Stimulated activated CD4-positive, alpha-beta T cell treated with anti-CD3 and anti-CD28 coated beads, Interleukin-2, amount 100 ng/mL, for 48 hours (primary cell): ENCODE results near the gene PHLPP1.
A peak's percentile ranks its signal among the peaks of the same experiment; 100 is the strongest.
"Not testable (repeated sequence)": the region's sequence is repeated elsewhere in the genome, so short reads cannot be mapped to it uniquely, and the experiment has no call there.

Experiments
- DNase-seq, 2 donors: peaks; one replicate each; pipeline ENCODE4 v3.0.0-alpha.2; 2020

Gene PHLPP1

DNA sequence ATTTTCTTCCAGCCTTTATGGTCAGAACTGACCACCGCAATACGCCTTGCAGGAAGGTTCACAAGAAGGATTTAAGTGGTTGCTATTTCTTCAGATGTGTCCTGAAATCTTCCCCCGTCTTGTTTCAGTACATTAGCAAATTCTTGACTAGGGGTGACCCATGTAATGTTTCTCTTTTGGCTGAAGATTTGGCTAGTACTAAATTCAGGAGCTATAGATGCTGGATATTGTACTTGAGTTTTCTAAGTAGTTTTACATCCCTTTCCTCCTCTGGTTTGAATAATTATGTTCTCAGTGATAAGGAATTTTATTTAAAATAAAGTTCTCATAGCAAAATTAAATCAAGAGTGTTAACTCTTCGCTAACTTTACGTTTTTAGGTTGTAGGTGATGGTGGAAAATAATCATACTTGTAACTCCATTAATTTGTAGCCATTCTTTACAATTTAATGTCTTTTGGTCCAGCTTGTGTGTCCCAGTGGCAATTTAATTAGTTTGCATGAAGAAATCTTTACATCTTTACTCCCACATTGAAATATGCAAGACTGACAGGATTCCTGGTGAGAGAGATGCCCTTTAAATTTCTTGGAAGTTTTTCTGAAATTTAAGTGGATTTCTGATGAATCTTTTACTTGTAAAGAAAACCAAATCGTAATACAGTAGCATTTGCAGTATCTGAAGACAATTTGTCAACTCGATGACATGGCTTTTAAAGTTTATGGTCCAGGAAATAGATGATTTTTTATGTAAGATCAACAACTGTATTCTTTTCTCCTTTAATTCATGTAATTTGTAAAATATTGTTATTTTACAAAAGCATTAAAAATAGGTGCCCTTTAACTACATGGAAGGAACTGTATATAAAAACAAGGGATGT lies 2.8 kb downstream of the PHLPP1 start:
- DNase-seq: no peak

DNA sequence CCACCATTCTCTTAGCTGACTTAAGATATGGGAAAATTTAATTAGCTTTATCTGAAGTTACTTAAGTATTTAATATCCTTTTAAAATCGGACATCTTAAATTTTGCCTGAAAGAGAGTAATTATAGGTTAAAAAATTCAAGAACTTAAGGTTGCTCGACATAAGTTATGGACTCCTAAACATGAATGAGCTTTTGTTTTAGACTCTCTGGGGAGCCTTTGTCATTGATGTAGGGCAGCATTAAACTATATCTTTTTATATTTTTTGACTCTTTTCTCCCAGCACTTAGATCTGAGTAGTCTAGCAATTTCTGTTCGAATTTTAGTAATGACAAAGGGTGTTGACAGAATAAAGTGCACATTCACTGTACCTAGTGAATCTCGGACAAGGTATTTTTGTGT lies 4.7 kb downstream of the PHLPP1 start:
- DNase-seq: no peak

DNA sequence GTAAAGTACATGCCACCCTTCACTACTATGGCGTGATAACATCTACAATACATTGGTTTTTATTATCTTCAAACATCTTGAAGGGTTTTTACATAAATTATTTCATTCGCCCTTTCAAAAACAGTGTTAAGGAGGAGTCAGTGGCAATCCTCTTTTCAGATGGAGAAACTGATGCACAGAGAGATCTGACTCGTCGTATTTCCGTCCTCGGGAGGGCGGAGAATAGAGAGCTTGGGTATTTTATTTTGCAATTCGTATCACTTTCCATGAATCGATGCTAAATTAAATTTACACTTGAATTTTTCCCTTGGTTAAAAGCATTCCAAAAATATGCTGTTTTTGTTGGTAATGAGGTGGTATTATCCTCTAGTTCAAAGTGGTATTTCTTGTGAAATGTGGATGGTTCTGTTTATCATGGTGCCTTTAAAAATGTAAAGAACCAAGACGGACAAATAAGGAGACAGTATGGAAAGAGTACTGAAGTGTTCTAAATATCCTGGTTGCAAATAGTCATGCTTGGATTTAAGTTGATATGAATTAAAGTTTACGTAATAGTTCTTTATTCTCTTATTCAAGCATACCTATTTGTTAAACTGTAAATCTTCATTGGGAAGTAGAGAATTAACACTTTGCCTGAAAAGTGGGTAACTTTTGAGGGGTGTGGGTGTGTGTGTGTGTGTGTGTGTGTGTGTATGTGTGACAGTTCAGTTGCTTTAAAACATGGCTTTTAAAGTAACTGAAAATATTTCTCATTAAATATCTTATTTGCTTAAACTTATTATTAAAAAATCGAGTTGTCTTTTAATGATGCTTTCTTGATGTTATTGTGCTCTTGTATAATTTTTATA lies 5.6 kb downstream of the PHLPP1 start:
- peak in 1 of 2 donors; percentile 2 for DNase-seq

DNA sequence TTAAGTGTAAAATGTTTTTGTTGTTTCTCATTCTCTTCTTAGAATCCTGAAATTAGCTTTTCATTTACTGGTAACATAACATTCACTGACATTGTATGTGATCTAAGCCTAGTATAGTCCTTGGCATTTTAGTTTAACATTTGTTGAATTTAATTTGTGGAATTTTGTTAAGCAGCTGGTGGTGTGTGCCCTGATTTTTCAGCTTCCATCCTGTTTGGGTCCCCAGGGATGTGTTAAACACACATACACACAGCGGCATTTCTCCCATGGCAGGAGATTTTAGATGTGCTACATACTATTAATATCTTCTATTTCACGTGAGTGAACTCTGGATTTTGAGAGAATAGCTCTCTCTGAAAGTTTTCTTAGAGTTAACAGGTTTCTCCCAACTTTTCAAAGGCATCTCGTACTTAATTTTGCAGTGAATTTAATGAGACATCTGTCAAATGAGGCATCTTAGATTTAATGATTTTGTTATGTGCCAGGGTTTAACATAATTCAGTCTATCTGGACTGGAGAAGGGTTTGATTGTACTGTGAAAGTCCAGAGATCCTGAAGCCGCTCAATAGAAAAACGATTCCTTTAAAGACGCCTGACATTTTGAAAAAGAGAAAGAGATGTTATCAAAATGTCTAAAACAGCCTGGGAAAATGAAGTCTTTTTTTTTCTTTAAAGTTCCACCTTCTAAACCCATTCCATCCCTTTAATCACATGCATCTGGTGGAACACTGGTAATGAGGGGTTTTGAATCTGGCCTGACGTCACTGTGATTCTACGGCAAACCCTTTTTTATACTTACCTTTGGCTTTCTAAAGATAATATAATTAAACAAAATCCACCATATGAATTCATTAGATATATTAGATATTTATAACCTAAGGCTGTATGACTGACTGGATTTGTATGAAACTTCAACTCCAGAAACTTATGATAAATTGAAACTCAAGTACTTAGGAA lies 6.8 kb downstream of the PHLPP1 start:
- DNase-seq: no peak

DNA sequence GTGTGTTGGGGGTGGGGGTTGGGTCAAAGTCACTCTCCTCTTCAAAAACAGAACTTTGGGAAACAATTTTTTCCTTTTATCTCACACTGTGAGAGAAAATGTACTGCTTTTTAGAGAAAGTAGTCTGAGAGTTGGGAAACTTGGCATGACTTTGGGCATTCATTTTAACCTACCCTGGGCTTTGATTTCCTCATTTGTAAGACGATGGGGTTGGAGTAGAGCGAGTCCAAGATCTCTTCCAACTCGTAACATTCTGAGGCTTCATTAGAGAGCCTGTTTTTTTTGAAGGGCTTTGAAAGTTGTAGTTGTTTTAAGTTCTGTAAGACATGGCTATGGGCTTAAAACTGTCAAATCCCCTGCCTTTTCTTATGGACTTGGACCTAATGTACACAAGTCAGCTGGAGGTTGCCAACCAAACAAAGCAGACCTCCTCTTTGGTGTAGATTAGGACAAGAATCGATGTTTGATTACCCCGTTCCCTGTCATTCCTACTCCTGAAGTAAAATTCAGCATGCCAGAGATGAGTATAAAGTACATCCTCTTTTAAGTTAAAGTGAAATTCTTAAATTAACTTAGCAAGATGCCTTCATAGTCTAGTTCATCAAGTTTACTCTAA lies 8.4 kb downstream of the PHLPP1 start:
- no peak for DNase-seq

DNA sequence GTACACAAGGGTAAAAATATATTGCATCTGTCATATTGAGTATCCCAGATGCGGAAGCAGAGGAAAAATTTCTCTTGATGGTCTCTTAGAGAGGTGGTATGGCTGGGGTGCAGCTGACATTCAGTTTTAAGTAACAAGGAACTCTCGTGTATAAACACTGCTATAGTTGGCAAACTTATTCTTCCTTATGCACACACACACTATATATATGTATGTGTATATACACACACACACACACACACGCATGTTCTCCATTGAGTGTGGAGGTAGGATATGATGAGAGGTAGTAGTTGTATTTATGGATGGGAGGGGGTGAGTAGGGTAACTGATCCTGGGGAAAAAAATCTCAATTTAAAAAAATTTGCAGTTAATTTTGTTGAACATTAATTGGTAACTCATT lies 10.6 kb downstream of the PHLPP1 start:
- no peak for DNase-seq

DNA sequence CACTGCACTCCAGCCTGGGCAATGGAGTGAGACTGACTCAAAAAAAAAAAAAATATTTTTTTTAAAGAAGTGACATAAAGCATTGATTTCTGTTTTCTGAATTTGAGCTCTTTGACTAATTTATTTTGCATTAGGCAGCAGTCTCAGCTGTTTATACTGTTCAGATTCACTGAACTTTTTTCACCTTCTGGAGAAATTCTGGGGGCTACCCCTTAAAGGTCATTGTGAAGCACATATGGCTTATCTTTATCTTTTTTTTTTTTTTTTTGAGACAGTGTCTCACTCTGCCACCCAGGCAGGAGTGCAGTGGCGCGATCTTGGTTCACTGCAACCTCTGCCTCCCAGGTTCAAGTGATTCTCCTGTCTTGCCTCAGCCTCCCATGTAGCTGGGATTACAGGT lies 12.9 kb downstream of the PHLPP1 start:
- no peak for DNase-seq

DNA sequence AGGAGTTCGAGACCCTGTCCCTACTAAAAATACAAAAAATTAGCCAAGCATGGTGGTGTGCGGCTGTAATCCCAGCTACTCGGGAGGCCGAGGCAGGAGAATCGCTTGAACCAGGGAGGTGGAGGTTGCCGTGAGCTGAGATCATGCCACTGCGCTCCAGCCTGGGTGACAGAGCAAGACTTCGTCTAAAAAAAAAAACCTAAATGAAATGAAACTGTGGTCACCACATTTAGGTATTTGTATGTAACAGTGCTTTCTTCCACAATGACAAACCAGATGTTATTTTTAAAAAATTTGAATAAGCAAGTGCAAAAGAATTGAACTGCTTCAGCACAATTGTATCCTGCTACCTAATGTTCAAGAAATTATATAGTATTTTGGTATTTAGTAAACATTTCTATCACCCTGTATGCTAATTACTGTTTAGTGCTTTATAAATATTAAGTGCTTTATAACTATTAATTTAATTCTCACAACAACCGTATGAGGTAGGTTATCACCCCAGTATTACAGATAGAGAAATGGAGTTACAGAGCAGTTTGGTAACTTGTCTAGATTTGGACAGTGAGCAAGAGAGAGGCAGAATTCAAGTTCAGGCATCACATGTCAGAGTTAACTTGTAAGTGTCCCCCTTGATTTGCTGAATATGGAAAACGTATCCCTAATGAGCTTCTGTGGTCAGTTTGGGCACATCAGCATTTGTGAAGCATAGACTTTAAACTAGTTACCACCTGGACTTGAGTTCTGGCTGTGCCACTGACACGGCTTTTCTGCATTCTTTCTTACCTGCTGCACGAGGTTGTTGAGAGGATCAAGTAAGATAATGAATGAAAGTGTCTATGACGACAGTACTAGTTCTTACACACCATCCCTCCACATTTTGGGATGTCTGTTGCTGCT lies 14.4 kb downstream of the PHLPP1 start:
- no peak for DNase-seq

DNA sequence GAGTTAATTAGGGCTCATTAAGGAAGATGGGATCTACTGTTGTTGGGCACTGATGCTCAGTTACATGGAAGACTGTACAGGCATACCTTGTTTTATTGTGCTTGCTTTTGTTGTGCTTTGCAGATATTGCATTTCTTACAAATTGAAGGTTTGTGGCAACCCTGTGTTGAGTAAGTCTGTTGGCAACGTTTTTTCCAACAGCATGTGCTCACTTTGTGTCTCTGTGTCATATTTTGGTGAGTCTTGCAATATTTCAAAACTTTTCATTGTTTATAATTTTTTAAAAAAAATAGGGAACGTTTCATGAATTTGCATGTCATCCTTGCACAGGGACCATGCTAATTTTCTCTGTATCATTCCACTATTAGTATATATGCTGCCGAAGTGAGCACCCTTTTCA lies 15.6 kb downstream of the PHLPP1 start:
- no peak for DNase-seq

DNA sequence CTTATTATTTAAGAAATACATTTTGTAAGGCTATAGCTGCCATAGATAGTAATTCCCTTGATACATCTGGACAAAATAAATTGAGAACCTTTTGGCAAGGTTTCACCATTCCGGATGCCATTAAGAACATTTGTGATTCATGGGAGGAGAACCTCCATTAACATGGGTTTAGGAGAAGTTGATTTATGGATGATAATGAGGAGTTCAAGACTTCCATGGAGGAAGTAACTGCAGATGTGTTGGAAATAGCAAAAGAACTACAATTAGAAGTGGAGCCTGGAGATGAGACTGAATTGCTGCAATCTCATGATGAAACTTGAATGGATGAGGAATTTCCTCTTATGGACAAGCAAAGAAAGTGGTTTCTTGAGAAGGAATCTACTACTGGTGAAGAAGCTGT lies 17.3 kb downstream of the PHLPP1 start:
- no peak for DNase-seq

DNA sequence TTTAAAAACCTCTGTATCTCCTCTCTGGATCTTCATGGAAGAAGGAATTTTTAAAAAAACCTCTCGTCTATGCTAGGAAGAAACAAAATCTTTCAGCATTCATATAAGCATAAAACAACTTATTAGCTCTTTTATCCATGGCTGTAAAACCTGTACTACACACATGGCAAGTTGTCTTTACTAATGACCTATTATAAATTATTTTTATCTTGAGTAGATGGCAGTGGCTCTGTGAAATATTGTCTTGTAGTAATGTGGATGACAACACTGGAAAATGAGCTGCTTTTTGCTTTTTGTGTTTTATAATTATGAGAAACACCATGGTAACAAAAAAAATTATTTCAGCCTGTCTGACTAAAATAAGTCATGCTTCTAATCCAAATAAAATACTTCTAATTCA lies 18.9 kb downstream of the PHLPP1 start:
- DNase-seq: no peak

DNA sequence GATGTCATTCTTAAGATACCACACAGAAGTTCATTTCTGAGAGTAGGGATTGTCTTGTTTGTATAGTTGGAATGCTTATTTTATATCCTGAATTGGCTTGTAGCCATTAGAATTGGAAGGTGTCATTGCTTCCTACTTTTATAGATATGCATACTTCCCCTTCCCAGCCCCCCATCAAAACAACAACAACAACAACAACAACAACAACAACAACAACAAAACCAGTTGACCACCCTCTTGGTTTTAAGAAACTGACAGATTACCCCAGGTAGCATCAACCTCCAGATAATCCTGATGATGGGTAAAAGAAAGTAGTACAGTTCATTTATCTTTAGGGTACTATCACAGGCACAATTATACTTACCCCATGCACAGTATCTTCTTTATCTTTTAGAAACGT lies 20.0 kb downstream of the PHLPP1 start:
- no peak for DNase-seq

DNA sequence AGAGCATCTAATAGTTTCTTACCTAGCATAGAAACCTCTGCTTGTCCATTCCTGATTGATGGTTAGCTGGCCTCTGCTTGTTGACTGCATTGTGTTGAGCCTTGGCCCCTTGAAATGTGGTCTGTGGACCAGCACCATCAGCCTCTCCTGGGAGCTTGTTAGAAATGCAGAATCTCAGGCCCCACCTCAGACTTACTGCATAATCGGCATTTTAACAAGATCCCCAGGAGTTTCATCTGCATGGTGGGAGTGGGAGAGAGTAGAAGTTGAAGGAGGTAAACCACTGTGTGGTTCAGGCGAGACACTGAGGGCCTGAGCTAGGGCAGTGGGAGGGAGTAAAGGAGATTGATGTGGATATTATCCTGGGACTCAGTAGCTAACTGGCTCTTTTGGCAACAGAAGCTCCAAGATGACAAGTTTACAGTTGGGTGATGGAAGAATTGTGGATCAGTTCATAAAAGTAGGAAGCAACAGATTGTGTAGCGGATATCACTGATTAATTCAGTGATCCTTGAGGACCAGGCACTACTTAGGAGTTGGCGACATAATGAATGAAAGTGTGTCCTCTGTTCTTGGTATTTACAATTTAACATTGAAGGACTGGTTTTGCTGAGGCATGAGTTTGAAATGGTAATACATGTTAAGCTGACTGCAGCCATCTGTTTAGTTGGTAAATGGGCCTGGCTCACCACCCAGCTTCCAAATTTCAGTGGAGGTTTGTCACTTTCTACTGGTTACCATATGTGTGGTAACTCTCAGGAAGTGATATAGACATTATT lies 20.9 kb downstream of the PHLPP1 start:
- DNase-seq: no peak

DNA sequence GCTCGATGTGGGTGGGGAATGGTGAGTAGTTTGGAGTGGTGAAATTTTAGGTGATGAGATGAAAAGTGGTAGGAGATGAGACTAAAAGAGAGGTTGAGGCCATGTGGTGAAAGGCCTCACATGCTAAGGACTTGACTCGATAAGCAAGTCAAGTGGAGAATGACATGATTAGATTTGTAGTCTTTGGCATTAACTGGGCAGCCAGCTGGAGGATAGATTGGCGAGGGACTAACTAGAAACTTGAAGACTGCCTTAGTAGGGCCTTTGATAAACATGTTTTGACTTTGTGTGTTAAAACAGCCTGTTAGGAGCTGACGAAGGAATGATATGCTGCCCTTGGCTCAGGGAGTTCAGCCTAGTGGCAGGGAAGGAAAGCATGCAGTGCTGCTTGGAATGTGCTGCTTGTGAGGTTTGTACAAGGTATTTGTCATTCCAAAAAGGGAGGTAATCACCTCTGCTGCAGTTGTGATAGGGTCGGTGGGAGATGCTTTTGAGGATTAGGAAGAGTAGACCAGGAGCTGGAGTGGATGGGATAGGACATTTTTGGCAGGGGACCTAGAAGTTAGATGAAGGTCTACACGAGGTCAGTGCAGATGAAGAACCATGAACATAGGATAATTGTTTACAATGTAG lies 22.0 kb downstream of the PHLPP1 start:
- DNase-seq: no peak

DNA sequence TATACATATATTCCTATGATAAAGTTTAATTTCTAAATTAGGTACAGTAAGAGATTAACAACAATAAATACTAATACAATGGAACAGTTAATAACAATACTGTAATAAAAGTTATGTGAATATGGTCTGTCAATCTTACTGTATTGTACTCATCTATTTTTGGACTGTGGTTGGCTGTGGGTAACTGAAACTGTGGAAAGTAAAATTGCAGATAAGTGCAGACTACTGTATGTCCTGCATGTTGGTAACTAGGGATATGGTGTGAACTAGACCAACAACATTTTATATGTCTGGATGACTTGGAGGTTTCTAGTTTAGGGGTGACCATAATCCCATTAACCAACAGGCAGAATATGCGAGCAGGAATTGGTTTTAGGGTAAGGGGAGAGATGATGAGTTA lies 23.3 kb downstream of the PHLPP1 start:
- DNase-seq: no peak

DNA sequence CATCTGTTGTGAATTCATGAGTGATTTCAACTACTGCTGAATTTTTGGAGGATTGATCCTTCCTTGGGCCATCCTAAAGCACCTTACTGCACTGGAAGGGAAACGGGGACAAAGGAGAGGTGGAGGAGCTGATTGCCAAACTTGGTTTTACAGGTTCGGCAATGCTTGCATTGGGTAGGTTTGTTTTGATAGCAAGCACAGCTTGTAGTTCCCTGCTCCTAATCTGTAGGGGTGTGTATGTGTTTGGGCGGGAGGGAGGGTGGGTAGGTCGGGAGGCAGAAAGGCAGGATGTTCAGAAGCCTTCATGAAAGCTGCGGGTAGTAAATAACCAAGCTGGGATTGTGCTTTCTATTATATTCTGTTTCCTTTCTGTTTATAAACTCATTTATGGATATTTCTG lies 24.6 kb downstream of the PHLPP1 start:
- DNase-seq: no peak

DNA sequence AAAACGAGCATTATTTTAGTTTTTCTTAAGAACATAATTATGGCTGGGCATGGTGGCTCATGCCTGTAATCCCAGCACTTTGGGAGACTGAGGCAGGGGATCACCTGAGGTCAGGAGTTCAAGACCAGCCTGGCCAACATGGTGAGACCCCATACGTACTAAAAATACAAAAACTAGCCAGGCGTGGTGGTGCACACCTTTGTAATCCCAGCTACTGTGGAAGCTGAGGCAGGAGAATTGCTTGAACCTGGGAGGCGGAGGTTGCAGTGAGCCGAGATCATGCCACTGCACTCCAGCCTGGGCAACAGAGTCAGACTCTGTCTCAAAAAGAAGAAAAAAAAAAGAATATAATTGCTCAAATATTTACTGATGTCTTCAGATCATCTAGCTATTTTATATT lies 25.3 kb downstream of the PHLPP1 start:
- DNase-seq: not testable (repeated sequence)

DNA sequence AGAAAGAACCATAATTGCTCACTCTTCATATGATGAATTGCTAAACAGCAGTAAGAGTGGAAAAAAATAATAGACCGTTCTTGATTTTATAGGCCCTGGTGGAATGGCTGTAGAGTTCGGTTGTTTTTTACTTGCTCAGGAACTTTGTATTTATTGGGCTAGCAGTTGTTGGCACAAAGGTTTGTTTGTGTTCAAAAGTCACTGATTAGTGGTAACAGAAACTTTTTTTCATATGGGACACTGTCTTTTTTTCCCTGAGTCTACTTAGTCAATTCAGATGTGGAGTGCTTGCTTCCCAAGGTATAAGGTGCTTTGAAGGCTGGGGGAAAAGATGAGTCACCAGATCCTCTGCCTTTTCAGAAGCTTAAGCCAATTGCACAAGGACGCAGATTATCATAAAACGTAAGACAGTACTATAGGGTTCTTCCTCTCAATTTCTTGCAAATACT lies 25.8 kb downstream of the PHLPP1 start:
- DNase-seq: peak in 1 of 2 donors; percentile 10

DNA sequence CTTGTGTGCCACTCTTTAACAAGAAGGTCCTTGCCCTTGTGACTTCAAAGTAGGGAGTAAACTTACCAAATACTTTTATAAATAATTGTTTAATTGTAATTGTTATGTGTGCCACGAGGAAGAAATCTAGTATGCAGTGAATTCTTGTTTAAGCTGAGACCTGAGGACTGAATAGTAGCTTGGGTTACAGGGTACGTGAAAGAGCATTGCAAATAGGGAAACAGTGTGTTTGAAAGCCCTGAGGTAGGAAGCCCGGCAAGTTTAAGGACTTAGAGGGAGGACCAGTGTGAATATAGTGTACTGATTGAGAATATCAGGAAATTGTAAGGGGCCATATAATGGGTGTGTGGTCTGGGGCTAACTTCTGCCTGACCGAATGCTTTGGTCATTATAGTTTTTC lies 26.2 kb downstream of the PHLPP1 start:
- no peak for DNase-seq
